SK-N-SH (cell line): Measurements from ENCODE around the gene ADD2. TPM values are rescaled to one million over a fixed set of nuclear protein-coding genes. Genes with fewer than 3 reads are reported as not detected.

Experiments used
- CTCF ChIA-PET: fragments of 300-600, 350-600 bp; formaldehyde crosslinking; extraction: SDS; loops from one replicate; lab custom pipeline; 2021; lab: Yijun Ruan, JAX
- POLR2A ChIA-PET: fragments of 350-600 bp; sonication (Branson Sonifier 250); formaldehyde crosslinking; extraction: SDS; loops from one replicate; lab custom pipeline; 2020; ENCODE audit warnings: antibody characterized with exemption, inconsistent platforms; lab: Yijun Ruan, JAX
- DNase-seq: peaks from one replicate; pipeline ENCODE4 v3.0.0; 2012
- H2AFZ ChIP-seq: fragments of 200-600 bp; sonication (generic); 2 replicates; pipeline ENCODE4 v1.8.1; 2016; ENCODE audit warnings: antibody characterized with exemption, mild to moderate bottlenecking, low read depth
- H3F3A ChIP-seq: fragments of 200-600 bp; sonication (generic); replicated peaks from 2 replicates; pipeline ENCODE3; 2016; ENCODE audit warnings: antibody characterized with exemption, mild to moderate bottlenecking; ENCODE audit not compliant: insufficient read depth
- H3K27ac ChIP-seq, 2 experiments: fragments of 200-500 bp in 1 of 2; fragments of 200-600 bp in 1 of 2; sonication (Bioruptor generic) in 1 of 2; sonication (generic), shearing (Covaris generic) in 1 of 2; 2 replicates each; pipeline versions ENCODE4 v1.5.1 to v1.6.1; 2014 to 2016; ENCODE audit warnings: low read depth in 2 of 2, inconsistent platforms in 1 of 2, low read length in 1 of 2, mild to moderate bottlenecking in 1 of 2, mixed read lengths in 1 of 2
- H3K27me3 ChIP-seq: fragments of 200-600 bp; sonication (generic), shearing (Covaris generic); 2 replicates; pipeline ENCODE4 v1.6.1; 2016; ENCODE audit warnings: mixed run types; ENCODE audit not compliant: insufficient read depth
- H3K36me3 ChIP-seq, 2 experiments: fragments of 200-500 bp in 1 of 2; fragments of 200-600 bp in 1 of 2; sonication (Bioruptor generic) in 1 of 2; sonication (generic) in 1 of 2; replicated peaks in 1 of 2; 2 replicates each; pipeline versions ENCODE3 to v1.5.1; 2014 to 2016; ENCODE audit warnings: low read length in 1 of 2, mild to moderate bottlenecking in 1 of 2; ENCODE audit not compliant: insufficient read depth in 2 of 2, control insufficient read depth in 1 of 2
- H3K4me1 ChIP-seq, 2 experiments: fragments of 200-500 bp in 1 of 2; fragments of 200-600 bp in 1 of 2; sonication (Bioruptor generic) in 1 of 2; sonication (generic), shearing (Covaris generic) in 1 of 2; 2 replicates each; pipeline versions ENCODE4 v1.5.1 to v1.6.1; 2014 to 2016; ENCODE audit warnings: low read depth in 1 of 2, low read length in 1 of 2, mixed run types in 1 of 2; ENCODE audit not compliant: insufficient read depth in 2 of 2, control insufficient read depth in 1 of 2
- H3K4me2 ChIP-seq: fragments of 200-600 bp; sonication (generic), shearing (Covaris generic); 2 replicates; pipeline ENCODE4 v1.6.1; 2017; ENCODE audit warnings: mixed run types
- H3K4me3 ChIP-seq, 2 experiments: fragments of 200-500 bp in 1 of 2; fragments of 200-600 bp in 1 of 2; sonication (Bioruptor generic) in 1 of 2; sonication (generic), shearing (Covaris generic) in 1 of 2; 2 replicates each; pipeline versions ENCODE4 v1.5.1 to v1.8.1; 2014 to 2016; ENCODE audit warnings: low read depth in 2 of 2, inconsistent platforms in 1 of 2, low read length in 1 of 2, mild to moderate bottlenecking in 1 of 2, mixed read lengths in 1 of 2, moderate library complexity in 1 of 2
- H3K79me2 ChIP-seq: fragments of 200-600 bp; sonication (generic); 2 replicates; pipeline ENCODE4 v1.8.1; 2017; ENCODE audit warnings: mild to moderate bottlenecking; ENCODE audit not compliant: insufficient read depth
- H3K9ac ChIP-seq: fragments of 200-600 bp; sonication (generic); 2 replicates; pipeline ENCODE4 v1.6.1; 2017; ENCODE audit warnings: mixed run types
- H3K9me2 ChIP-seq: fragments of 200-600 bp; sonication (generic); 2 replicates; pipeline ENCODE4 v1.6.1; 2017; ENCODE audit warnings: mixed run types
- H3K9me3 ChIP-seq: fragments of 200-600 bp; sonication (generic); 2 replicates; pipeline ENCODE4 v1.6.1; 2017; ENCODE audit warnings: mixed run types, mild to moderate bottlenecking, moderate library complexity
- H4K20me1 ChIP-seq: fragments of 200-600 bp; sonication (generic); 2 replicates; pipeline ENCODE4 v1.6.1; 2017; ENCODE audit warnings: mild to moderate bottlenecking, mixed run types; ENCODE audit not compliant: insufficient read depth
- FOXJ3 ChIP-seq: sonication (generic); formaldehyde crosslinking; IDR thresholded peaks from 2 replicates; pipeline ENCODE4 v1.5.1; 2020; ENCODE audit warnings: mild to moderate bottlenecking, missing genetic modification reagents
- GATA2 ChIP-seq: sonication (generic); formaldehyde crosslinking; IDR thresholded peaks from 2 replicates; pipeline ENCODE4 v1.5.0; 2020; ENCODE audit warnings: mild to moderate bottlenecking, missing genetic modification reagents
- MXI1 ChIP-seq: IDR thresholded peaks from 2 replicates; pipeline ENCODE4 v1.6.1; 2012; ENCODE audit warnings: mild to moderate bottlenecking, low read depth, low read length, improper control_type of control experiment
- NRF1 ChIP-seq: IDR thresholded peaks from 2 replicates; pipeline ENCODE4 v1.6.1; 2012; ENCODE audit warnings: low read depth, mild to moderate bottlenecking, low read length
- RAD21 ChIP-seq: IDR thresholded peaks from 2 replicates; pipeline ENCODE4 v1.6.1; 2012; ENCODE audit warnings: mild to moderate bottlenecking, low read length
- RFX5 ChIP-seq: IDR thresholded peaks from 2 replicates; pipeline ENCODE4 v1.6.1; 2012; ENCODE audit warnings: mild to moderate bottlenecking, improper control_type of control experiment, low read length
- RXRA ChIP-seq: IDR thresholded peaks from 2 replicates; pipeline ENCODE4 v1.4.0; 2012; ENCODE audit warnings: low read depth, mild to moderate bottlenecking, borderline replicate concordance
- SMC3 ChIP-seq: IDR thresholded peaks from 2 replicates; pipeline ENCODE4 v1.6.1; 2012; ENCODE audit warnings: low read depth, low read length, improper control_type of control experiment
- TCF12 ChIP-seq: IDR thresholded peaks from 2 replicates; pipeline ENCODE4 v1.4.0; 2012
- TEAD4 ChIP-seq: IDR thresholded peaks from 2 replicates; pipeline ENCODE4 v1.4.0; 2012; ENCODE audit warnings: mild to moderate bottlenecking, borderline replicate concordance; ENCODE audit not compliant: insufficient read depth
- USF2 ChIP-seq: fragments of 150-350 bp; IDR thresholded peaks from 2 replicates; pipeline ENCODE4 v1.6.1; 2017; ENCODE audit warnings: antibody characterized with exemption, low read length, low read depth, borderline replicate concordance
- YY1 ChIP-seq: IDR thresholded peaks from 2 replicates; pipeline ENCODE4 v1.4.0; 2012; ENCODE audit warnings: low read depth, mild to moderate bottlenecking
- WGBS: methylation state at CpG from one replicate; pipeline ENCODE4 v1.1.6; 2017; ENCODE audit warnings: low lambda C conversion rate; 5-methylcytosine and 5-hydroxymethylcytosine counted together
- polyA plus RNA-seq, 3 experiments: library from polyadenylated mRNA; depleted of rRNA; stranded (reverse); fragments of >200 nt; gene quantifications; 2 replicates each; pipeline ENCODE4 v1.2.3, GENCODE V29; 2012
- TF ChIP-seq, protein P1 (sequence below): IDR thresholded peaks from 2 replicates; pipeline ENCODE4; 2012

The ADD2 gene
- polyA plus RNA-seq, 1 of the 3 experiments (the other 2 are of a cell fraction), result 0.30 TPM

DNA sequence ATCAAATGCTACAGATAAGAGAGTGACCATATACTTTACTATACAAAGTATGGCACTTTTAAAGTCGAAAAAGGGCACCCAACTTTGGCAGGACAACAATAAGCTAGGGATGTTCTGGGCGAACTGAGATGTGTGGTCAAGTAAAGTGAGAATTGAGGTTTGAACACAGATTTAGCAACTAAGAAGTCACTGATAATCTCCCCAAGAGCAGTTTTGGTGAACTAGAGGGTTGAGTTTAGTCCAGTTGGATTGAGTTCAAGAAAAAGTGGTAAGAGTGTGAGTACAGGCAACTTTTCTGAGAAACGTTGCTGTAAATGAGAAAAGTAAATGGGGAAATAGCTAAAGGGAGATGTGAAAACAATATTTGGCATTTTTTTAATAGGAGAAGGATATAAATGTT is 148.8 kb downstream of the ADD2 start:
- TF ChIP-seq MXI1 (no peak), GATA2 (CRISPR knock-in tag) (no peak)
- Histone ChIP-seq H3K36me3 (no peaks in the 10 kb centered on the region), H3K9me3 (no peaks in the 10 kb centered on the region), H4K20me1 (no peaks in the 10 kb centered on the region), H3K9me2 (no peaks in the 10 kb centered on the region), H3F3A (no peaks in the 10 kb centered on the region), H3K9ac (no peak overlapping the region), H3K27ac (no peak overlapping the region), H3K79me2 (no peaks in the 10 kb centered on the region), H3K4me3 (no peak overlapping the region), H3K4me1 (no peaks in the 10 kb centered on the region), H2AFZ (no peak overlapping the region), H3K27me3 (peaks cover 17% of the 10 kb centered on the region; the same call in 1 of the 2 replicates), H3K4me2 (no peak overlapping the region)
- 15% methylated on average over 3 of the region's 3 CpGs for WGBS
- POLR2A ChIA-PET, result no interaction called here
- DNase-seq, result no peak
- CTCF ChIA-PET, result interaction anchor here (0.9 to 8.0 kb wide), 8 partner anchors 11 to 317 kb away, joined by 4 to 134 read pairs (median 24); partner anchors contain the start of gene FAM136A

DNA sequence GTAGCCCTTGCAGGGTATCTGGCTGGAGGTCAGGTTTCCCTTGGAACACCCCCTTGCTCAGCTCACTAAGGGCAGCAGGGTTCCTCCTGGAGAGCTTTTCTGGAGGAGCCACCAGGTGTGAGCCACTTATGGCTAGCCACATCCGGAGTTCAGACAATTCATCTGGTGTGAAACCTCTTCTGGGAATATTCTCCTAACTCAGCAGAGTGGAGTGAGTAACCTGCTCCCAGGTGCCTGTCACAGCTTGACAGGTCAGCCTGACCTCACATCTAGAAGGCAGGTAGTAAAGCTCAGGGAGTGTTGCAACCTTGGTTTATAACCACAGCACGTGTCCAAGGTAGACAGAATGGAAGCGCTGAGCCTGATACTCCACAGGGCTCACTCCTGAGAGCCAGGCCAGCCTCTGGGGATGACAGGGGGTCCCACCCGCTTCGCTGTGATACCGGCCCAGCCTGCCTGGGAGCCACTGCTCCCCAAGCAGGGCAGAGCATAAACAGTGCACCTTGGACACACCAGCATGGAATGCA is 151.8 kb downstream of the ADD2 start:
- H3K4me1 ChIP-seq, result no peaks in the 10 kb centered on the region
- no peak overlapping the region for H2AFZ ChIP-seq
- CTCF ChIA-PET, result interaction anchor here (2.5 to 8.0 kb wide), 5 partner anchors 10 to 314 kb away, joined by 12 to 134 read pairs (median 29); partner anchors contain the start of gene FAM136A
- H3K79me2 ChIP-seq, result no peaks in the 10 kb centered on the region
- WGBS, result 8% methylated on average over 2 of the region's 6 CpGs
- H3K4me3 ChIP-seq, result no peak overlapping the region
- POLR2A ChIA-PET, result no interaction called here
- H3K27ac ChIP-seq, result no peak overlapping the region
- H3K36me3 ChIP-seq, result no peaks in the 10 kb centered on the region
- no peak overlapping the region for H3K4me2 ChIP-seq
- H3F3A ChIP-seq, result no peaks in the 10 kb centered on the region
- TF ChIP-seq NRF1, result no peak
- no peak for TF ChIP-seq RAD21
- TF ChIP-seq, protein P1, sequence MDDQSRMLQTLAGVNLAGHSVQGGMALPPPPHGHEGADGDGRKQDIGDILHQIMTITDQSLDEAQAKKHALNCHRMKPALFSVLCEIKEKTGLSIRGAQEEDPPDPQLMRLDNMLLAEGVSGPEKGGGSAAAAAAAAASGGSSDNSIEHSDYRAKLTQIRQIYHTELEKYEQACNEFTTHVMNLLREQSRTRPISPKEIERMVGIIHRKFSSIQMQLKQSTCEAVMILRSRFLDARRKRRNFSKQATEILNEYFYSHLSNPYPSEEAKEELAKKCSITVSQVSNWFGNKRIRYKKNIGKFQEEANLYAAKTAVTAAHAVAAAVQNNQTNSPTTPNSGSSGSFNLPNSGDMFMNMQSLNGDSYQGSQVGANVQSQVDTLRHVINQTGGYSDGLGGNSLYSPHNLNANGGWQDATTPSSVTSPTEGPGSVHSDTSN, result no peak
- no peak for TF ChIP-seq RXRA
- no peak for TF ChIP-seq GATA2 (CRISPR knock-in tag)
- TF ChIP-seq RFX5, result no peak
- TF ChIP-seq YY1, result no peak
- no peak for TF ChIP-seq SMC3
- no peak for TF ChIP-seq USF2
- no peak for TF ChIP-seq TCF12
- TF ChIP-seq FOXJ3 (CRISPR knock-in tag), result no peak
- no peak for TF ChIP-seq TEAD4
- H4K20me1 ChIP-seq, result no peaks in the 10 kb centered on the region
- no peaks in the 10 kb centered on the region for H3K9me2 ChIP-seq
- no peak overlapping the region for H3K9ac ChIP-seq
- H3K27me3 ChIP-seq, result peaks cover 22% of the 10 kb centered on the region; the same call in 1 of the 2 replicates
- H3K9me3 ChIP-seq, result no peaks in the 10 kb centered on the region
- DNase-seq, result no peak
